HepG2 (cell line): Measurements from ENCODE around the gene ZNF324B. TPM values are rescaled to one million over a fixed set of nuclear protein-coding genes. Genes with fewer than 3 reads are reported as not detected.

Source experiments
- ARID2 ChIP-seq: sonication (generic); formaldehyde crosslinking; IDR thresholded peaks from 2 replicates; pipeline ENCODE4 v1.8.1; 2022; ENCODE audit warnings: mild to moderate bottlenecking, missing genetic modification reagents, borderline replicate concordance
- MTERF4 ChIP-seq: sonication (generic); formaldehyde crosslinking; IDR thresholded peaks from 2 replicates; pipeline ENCODE4 v1.8.0; 2023; ENCODE audit warnings: mild to moderate bottlenecking, missing genetic modification reagents
- MZF1 ChIP-seq: sonication (generic); formaldehyde crosslinking; IDR thresholded peaks from 2 replicates; pipeline ENCODE4 v1.8.1; 2023; ENCODE audit warnings: mild to moderate bottlenecking, missing genetic modification reagents, borderline replicate concordance
- ZBTB44 ChIP-seq: sonication (generic); formaldehyde crosslinking; IDR thresholded peaks from 2 replicates; pipeline ENCODE4 v1.4.0; 2020; ENCODE audit warnings: missing genetic modification reagents
- ZFP36 ChIP-seq: fragments of 150-350 bp; IDR thresholded peaks from 2 replicates; pipeline ENCODE4 v1.6.1; 2018; ENCODE audit warnings: borderline replicate concordance, low read length, low read depth; ENCODE audit not compliant: partially characterized antibody
- ZFP37 ChIP-seq: sonication (generic); formaldehyde crosslinking; IDR thresholded peaks from 2 replicates; pipeline ENCODE4 v1.4.0; 2020; ENCODE audit warnings: missing genetic modification reagents, borderline replicate concordance
- ZNF296 ChIP-seq: sonication (generic); formaldehyde crosslinking; conservative IDR thresholded peaks from 2 replicates; pipeline ENCODE4 v1.5.0; 2020; ENCODE audit warnings: mild to moderate bottlenecking, missing genetic modification reagents
- ZNF367 ChIP-seq: sonication (generic); formaldehyde crosslinking; IDR thresholded peaks from 2 replicates; pipeline ENCODE4 v1.4.0; 2020; ENCODE audit warnings: missing genetic modification reagents, borderline replicate concordance
- ZNF552 ChIP-seq: sonication (generic); formaldehyde crosslinking; IDR thresholded peaks from 2 replicates; pipeline ENCODE4 v1.9.0; 2022; ENCODE audit warnings: missing genetic modification reagents, mild to moderate bottlenecking, borderline replicate concordance
- ZNF563 ChIP-seq: sonication (generic); formaldehyde crosslinking; IDR thresholded peaks from 2 replicates; pipeline ENCODE4 v1.8.0; 2022; ENCODE audit warnings: mild to moderate bottlenecking, moderate library complexity, missing genetic modification reagents
- ZNF607 ChIP-seq: sonication (generic); formaldehyde crosslinking; IDR thresholded peaks from 2 replicates; pipeline ENCODE4 v1.5.1; 2020; ENCODE audit warnings: missing genetic modification reagents, mild to moderate bottlenecking, borderline replicate concordance
- ZNF777 ChIP-seq: sonication (generic); formaldehyde crosslinking; IDR thresholded peaks from 2 replicates; pipeline ENCODE4 v1.4.0; 2020; ENCODE audit warnings: missing genetic modification reagents
- polyA plus RNA-seq, 8 experiments: library from polyadenylated mRNA; depleted of rRNA in 3 of 8; stranded (reverse) in 7 of 8; unstranded in 1 of 8; fragments of >200 nt; fragmentation: Illumina TruSeq in 4 of 8; extraction: Trizol in 4 of 8; gene quantifications; 2 replicates each; pipeline versions ENCODE4 v1.2.1 to v1.2.3, GENCODE V29; 2011 to 2016; ENCODE audit warnings: low read depth in 4 of 8, missing spikeins in 1 of 8, mixed read lengths in 1 of 8; ENCODE audit not compliant: insufficient read depth in 1 of 8
- total RNA-seq, 5 experiments: library from RNA; depleted of rRNA; stranded (reverse); fragments of >200 nt; fragmentation: Illumina TruSeq; extraction: Trizol; gene quantifications; 2 replicates each; pipeline ENCODE4 v1.2.3, GENCODE V29; 2016; ENCODE audit warnings: low read depth in 1 of 5
- TF ChIP-seq, protein P1 (sequence below): sonication (generic); formaldehyde crosslinking; IDR thresholded peaks from 2 replicates; pipeline ENCODE4 v1.4.0; 2020; ENCODE audit warnings: missing genetic modification reagents
- TF ChIP-seq, protein P2 (sequence below): sonication (generic); formaldehyde crosslinking; IDR thresholded peaks from 2 replicates; pipeline ENCODE4 v1.8.1; 2023; ENCODE audit warnings: mild to moderate bottlenecking, missing genetic modification reagents
- TF ChIP-seq, protein P3 (sequence below): sonication (generic); formaldehyde crosslinking; IDR thresholded peaks from 2 replicates; pipeline ENCODE4 v1.5.0; 2020; ENCODE audit warnings: missing genetic modification reagents
- TF ChIP-seq, protein P4 (sequence below): sonication (generic); formaldehyde crosslinking; IDR thresholded peaks from 2 replicates; pipeline ENCODE4 v1.5.0; 2020; ENCODE audit warnings: missing genetic modification reagents

The ZNF324B gene
- total and polyA plus RNA-seq, 2 of the 13 experiments (the other 11 are each of a cell fraction or from before 2014, with no cell fraction given), result 0.53 to 3.0 TPM

- TF ChIP-seq, protein P1, sequence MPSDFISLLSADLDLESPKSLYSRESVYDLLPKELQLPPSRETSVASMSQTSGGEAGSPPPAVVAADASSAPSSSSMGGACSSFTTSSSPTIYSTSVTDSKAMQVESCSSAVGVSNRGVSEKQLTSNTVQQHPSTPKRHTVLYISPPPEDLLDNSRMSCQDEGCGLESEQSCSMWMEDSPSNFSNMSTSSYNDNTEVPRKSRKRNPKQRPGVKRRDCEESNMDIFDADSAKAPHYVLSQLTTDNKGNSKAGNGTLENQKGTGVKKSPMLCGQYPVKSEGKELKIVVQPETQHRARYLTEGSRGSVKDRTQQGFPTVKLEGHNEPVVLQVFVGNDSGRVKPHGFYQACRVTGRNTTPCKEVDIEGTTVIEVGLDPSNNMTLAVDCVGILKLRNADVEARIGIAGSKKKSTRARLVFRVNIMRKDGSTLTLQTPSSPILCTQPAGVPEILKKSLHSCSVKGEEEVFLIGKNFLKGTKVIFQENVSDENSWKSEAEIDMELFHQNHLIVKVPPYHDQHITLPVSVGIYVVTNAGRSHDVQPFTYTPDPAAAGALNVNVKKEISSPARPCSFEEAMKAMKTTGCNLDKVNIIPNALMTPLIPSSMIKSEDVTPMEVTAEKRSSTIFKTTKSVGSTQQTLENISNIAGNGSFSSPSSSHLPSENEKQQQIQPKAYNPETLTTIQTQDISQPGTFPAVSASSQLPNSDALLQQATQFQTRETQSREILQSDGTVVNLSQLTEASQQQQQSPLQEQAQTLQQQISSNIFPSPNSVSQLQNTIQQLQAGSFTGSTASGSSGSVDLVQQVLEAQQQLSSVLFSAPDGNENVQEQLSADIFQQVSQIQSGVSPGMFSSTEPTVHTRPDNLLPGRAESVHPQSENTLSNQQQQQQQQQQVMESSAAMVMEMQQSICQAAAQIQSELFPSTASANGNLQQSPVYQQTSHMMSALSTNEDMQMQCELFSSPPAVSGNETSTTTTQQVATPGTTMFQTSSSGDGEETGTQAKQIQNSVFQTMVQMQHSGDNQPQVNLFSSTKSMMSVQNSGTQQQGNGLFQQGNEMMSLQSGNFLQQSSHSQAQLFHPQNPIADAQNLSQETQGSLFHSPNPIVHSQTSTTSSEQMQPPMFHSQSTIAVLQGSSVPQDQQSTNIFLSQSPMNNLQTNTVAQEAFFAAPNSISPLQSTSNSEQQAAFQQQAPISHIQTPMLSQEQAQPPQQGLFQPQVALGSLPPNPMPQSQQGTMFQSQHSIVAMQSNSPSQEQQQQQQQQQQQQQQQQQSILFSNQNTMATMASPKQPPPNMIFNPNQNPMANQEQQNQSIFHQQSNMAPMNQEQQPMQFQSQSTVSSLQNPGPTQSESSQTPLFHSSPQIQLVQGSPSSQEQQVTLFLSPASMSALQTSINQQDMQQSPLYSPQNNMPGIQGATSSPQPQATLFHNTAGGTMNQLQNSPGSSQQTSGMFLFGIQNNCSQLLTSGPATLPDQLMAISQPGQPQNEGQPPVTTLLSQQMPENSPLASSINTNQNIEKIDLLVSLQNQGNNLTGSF (CRISPR knock-in tag), result no peak
- TF ChIP-seq ARID2 (CRISPR knock-in tag), result 0 out of 2 replicates have a peak, but pooled peaks have one; percentile 26
- TF ChIP-seq ZNF607 (CRISPR knock-in tag), result 0 out of 2 replicates have a peak, but pooled peaks have one; percentile 10
- TF ChIP-seq ZNF552 (CRISPR knock-in tag), result no peak
- 0 out of 2 replicates have a peak, but pooled peaks have one; percentile 22 for TF ChIP-seq MTERF4 (CRISPR knock-in tag)
- TF ChIP-seq, protein P2, sequence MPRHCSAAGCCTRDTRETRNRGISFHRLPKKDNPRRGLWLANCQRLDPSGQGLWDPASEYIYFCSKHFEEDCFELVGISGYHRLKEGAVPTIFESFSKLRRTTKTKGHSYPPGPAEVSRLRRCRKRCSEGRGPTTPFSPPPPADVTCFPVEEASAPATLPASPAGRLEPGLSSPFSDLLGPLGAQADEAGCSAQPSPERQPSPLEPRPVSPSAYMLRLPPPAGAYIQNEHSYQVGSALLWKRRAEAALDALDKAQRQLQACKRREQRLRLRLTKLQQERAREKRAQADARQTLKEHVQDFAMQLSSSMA, result no peak
- no peak for TF ChIP-seq MZF1 (CRISPR knock-in tag)
- no peak for TF ChIP-seq ZNF367
- 0 out of 2 replicates have a peak, but pooled peaks have one; percentile 6 for TF ChIP-seq ZNF777
- TF ChIP-seq, protein P3, sequence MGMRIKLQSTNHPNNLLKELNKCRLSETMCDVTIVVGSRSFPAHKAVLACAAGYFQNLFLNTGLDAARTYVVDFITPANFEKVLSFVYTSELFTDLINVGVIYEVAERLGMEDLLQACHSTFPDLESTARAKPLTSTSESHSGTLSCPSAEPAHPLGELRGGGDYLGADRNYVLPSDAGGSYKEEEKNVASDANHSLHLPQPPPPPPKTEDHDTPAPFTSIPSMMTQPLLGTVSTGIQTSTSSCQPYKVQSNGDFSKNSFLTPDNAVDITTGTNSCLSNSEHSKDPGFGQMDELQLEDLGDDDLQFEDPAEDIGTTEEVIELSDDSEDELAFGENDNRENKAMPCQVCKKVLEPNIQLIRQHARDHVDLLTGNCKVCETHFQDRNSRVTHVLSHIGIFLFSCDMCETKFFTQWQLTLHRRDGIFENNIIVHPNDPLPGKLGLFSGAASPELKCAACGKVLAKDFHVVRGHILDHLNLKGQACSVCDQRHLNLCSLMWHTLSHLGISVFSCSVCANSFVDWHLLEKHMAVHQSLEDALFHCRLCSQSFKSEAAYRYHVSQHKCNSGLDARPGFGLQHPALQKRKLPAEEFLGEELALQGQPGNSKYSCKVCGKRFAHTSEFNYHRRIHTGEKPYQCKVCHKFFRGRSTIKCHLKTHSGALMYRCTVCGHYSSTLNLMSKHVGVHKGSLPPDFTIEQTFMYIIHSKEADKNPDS (CRISPR knock-in tag), result 0 out of 2 replicates have a peak, but pooled peaks have one; percentile 20
- TF ChIP-seq ZFP37 (CRISPR knock-in tag), result 0 out of 2 replicates have a peak, but pooled peaks have one; percentile 9
- TF ChIP-seq ZNF296, result no peak
- TF ChIP-seq, protein P4, sequence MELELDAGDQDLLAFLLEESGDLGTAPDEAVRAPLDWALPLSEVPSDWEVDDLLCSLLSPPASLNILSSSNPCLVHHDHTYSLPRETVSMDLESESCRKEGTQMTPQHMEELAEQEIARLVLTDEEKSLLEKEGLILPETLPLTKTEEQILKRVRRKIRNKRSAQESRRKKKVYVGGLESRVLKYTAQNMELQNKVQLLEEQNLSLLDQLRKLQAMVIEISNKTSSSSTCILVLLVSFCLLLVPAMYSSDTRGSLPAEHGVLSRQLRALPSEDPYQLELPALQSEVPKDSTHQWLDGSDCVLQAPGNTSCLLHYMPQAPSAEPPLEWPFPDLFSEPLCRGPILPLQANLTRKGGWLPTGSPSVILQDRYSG, result no peak
- TF ChIP-seq ZBTB44, result no peak
- TF ChIP-seq ZNF563 (CRISPR knock-in tag), result 0 out of 2 replicates have a peak, but pooled peaks have one; percentile 10
- TF ChIP-seq ZFP36, result no peak
These were observed 23.7 kb downstream of the ZNF324B start (continued) for GRCh38 chr19:58474997-58475713.
